Progenitor cell of endocrine pancreas (in vitro differentiated cells): ENCODE data around the gene SRGAP1. TPM values are rescaled to one million over a fixed set of nuclear protein-coding genes. Genes with fewer than 3 reads are reported as not detected.
"Not testable (repeated sequence)": the region's sequence is repeated elsewhere in the genome, so short reads cannot be mapped to it uniquely, and the experiment has no call there.

Source experiments
- DNase-seq: peaks from one replicate; pipeline ENCODE4 v3.0.0; 2021; ENCODE audit warnings: low spot score; ENCODE audit not compliant: unreplicated experiment
- H3K27ac Mint-ChIP-seq: 2 replicates; pipeline ENCODE4 v1.8.0; 2021; ENCODE audit warnings: mild to moderate bottlenecking, moderate library complexity, mixed read lengths
- H3K27me3 Mint-ChIP-seq: 2 replicates; pipeline ENCODE4 v1.8.0; 2021; ENCODE audit warnings: mixed read lengths
- H3K36me3 Mint-ChIP-seq: 2 replicates; pipeline ENCODE4 v1.8.0; 2022; ENCODE audit warnings: mixed read lengths; ENCODE audit not compliant: insufficient read depth
- H3K4me1 Mint-ChIP-seq: 2 replicates; pipeline ENCODE4 v1.8.0; 2021; ENCODE audit warnings: low read depth, mixed read lengths
- H3K4me3 Mint-ChIP-seq: 2 replicates; pipeline ENCODE4 v1.8.0; 2021; ENCODE audit warnings: low read depth, mild to moderate bottlenecking, moderate library complexity, mixed read lengths
- H3K9me3 Mint-ChIP-seq: 2 replicates; pipeline ENCODE4 v1.8.0; 2021; ENCODE audit warnings: low read depth, mixed read lengths
- total RNA-seq: library from RNA; stranded (reverse); gene quantifications from 2 replicates; pipeline ENCODE4 v1.2.1, GENCODE V29; 2021
- TF ChIP-seq, protein P1 (sequence below): fragments of 200-600 bp; sonication (generic); IDR thresholded peaks from one replicate; pipeline ENCODE4 v1.5.0; 2021; ENCODE audit warnings: antibody characterized with exemption, mild to moderate bottlenecking; ENCODE audit not compliant: unreplicated experiment

Gene SRGAP1
- total RNA-seq, 1 donor from 2014 or later, result 23.1 TPM

DNA sequence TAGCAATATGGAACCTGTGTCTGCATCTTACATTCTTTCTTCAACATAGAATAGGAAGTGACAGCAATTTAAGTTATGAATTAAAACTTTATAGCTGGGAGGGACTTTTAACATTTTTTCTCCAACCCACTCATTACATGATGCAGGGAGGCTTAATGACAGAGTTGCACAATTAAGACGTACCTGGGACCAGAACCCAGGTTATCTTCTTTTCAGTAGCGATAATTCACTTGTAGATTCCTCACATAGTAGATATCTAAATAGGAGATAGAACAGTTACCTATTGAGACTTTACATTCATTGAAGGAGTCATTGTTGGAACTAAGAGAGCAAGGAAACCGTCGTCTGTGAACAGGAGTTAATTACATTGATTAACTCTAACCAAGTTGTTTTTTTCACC is 5.1 kb downstream of the SRGAP1 start:
- H3K36me3 Mint-ChIP-seq, result no peaks in the 10 kb centered on the region
- DNase-seq, result no peak
- H3K4me1 Mint-ChIP-seq, result peaks cover 40% of the 10 kb centered on the region
- TF ChIP-seq, protein P1, sequence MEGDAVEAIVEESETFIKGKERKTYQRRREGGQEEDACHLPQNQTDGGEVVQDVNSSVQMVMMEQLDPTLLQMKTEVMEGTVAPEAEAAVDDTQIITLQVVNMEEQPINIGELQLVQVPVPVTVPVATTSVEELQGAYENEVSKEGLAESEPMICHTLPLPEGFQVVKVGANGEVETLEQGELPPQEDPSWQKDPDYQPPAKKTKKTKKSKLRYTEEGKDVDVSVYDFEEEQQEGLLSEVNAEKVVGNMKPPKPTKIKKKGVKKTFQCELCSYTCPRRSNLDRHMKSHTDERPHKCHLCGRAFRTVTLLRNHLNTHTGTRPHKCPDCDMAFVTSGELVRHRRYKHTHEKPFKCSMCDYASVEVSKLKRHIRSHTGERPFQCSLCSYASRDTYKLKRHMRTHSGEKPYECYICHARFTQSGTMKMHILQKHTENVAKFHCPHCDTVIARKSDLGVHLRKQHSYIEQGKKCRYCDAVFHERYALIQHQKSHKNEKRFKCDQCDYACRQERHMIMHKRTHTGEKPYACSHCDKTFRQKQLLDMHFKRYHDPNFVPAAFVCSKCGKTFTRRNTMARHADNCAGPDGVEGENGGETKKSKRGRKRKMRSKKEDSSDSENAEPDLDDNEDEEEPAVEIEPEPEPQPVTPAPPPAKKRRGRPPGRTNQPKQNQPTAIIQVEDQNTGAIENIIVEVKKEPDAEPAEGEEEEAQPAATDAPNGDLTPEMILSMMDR, result no peak
- H3K4me3 Mint-ChIP-seq, result no peak overlapping the region
- H3K27ac Mint-ChIP-seq, result peak overlapping the region; percentile 73
- H3K27me3 Mint-ChIP-seq, result no peaks in the 10 kb centered on the region
- H3K9me3 Mint-ChIP-seq, result no peaks in the 10 kb centered on the region

DNA sequence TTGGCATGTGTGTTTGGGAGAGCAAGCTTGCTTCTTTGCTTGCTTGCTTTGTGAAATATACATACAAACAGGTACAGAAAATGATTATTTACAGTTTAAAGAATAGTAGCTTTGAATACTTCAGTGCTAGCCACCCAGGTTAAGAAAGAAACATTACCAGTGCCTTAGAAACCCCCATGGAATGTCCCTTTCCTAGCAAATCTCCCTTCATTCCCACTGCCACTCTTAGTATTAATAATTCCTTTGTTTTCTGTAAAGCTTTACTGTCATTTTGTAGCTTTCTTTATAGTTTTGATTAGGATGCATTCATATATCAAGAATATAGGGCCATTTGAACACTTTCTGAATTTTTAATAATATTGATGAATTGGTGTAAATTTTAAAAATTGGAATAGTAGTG is 9.5 kb downstream of the SRGAP1 start:
- H3K27ac Mint-ChIP-seq, result no peak overlapping the region
- H3K36me3 Mint-ChIP-seq, result peaks cover 2% of the 10 kb centered on the region
- H3K27me3 Mint-ChIP-seq, result no peaks in the 10 kb centered on the region
- H3K4me3 Mint-ChIP-seq, result no peak overlapping the region
- DNase-seq, result no peak
- H3K9me3 Mint-ChIP-seq, result no peaks in the 10 kb centered on the region
- TF ChIP-seq, protein P1, result no peak
- H3K4me1 Mint-ChIP-seq, result peaks cover 23% of the 10 kb centered on the region

DNA sequence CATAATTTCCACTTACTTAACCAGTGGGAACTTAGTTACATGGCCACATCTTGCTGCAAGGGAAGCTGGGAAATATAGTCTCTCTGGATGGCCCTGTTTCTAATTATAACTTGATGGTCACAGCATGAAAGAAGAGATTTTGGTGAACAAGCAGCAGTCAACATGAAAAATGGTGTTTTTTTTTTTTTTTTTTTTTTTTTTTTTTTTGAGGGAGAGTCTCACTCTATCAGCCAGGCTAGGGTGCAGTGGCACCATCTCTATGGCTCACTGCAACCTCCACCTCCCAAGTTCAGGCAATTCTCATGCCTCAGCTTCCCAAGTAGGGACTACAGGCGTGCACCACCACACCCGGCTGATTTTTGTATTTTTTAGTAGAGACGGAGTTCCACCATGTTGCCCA is 10.8 kb downstream of the SRGAP1 start:
- no peak for DNase-seq
- TF ChIP-seq, protein P1, result no peak
- no peaks in the 10 kb centered on the region for H3K27me3 Mint-ChIP-seq
- H3K9me3 Mint-ChIP-seq, result no peaks in the 10 kb centered on the region
- peaks cover 2% of the 10 kb centered on the region for H3K36me3 Mint-ChIP-seq
- H3K27ac Mint-ChIP-seq, result peak overlapping the region; percentile 45
- H3K4me1 Mint-ChIP-seq, result peaks cover 10% of the 10 kb centered on the region
- H3K4me3 Mint-ChIP-seq, result no peak overlapping the region

DNA sequence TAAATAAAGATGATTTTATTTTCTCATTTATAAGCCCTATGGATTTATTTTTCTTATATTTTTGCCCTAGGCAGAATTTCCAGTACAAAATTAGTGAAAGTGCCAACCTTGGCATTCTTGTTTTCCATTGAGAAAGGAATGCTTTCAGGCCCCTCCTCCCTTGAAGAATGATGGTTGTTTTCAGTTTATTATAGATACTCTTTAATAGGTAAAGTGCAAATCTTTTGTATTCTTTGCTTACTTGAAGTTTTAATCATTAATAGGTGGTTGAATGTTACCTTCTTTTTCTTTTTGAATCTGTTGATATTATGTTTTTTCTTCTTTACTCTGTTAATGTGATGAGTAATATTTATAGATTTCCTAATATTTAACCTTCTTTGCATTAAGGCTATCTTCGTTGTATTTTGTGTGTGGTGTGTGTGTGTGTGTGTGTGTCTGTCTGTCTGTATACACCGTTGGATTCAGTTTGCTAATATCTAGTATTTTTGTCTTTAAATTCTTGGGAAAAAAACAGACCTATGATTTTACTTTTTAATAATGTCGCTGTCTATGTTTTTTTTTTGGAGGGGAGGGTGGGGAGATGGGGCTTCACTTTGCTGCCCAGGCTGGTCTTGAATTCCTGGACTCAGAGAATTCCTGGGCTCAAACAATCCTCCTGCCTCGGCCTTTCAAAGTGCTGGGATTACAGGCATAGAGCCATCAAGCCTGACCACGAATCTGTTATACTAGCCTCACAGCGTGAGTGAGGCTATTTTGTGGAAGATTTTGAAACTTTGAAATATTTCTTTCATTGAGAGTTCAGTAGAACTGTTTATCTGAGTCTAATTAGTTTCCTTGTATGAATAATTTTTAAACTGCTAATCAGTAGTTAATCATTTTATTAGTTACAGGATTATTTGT is 13.5 kb downstream of the SRGAP1 start:
- peak overlapping the region; percentile 59 for H3K27ac Mint-ChIP-seq
- H3K36me3 Mint-ChIP-seq, result peaks cover 2% of the 10 kb centered on the region
- H3K27me3 Mint-ChIP-seq, result no peaks in the 10 kb centered on the region
- DNase-seq, result no peak
- peaks cover 17% of the 10 kb centered on the region for H3K4me1 Mint-ChIP-seq
- TF ChIP-seq, protein P1, result no peak
- no peak overlapping the region for H3K4me3 Mint-ChIP-seq
- H3K9me3 Mint-ChIP-seq, result no peaks in the 10 kb centered on the region

DNA sequence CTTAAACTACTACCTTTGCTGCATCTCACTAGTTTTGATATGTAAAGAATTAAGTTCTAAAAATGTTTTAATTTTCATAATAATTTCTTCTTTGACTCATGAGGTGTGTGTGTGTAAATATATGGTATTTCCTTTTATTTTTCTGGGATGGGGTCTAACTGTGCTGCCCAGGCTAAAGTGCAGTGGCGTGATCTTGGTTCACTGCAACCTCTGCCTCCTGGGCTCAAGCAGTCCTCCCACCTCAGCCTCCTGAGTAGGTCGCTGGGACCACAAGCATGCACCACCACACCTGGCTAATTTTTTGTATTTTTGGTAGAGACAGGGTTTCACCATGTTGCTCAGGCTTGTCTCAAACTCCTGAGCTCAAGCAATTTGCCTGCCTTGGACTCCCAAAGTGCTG is 15.4 kb downstream of the SRGAP1 start:
- peaks cover 15% of the 10 kb centered on the region for H3K4me1 Mint-ChIP-seq
- H3K9me3 Mint-ChIP-seq, H3K27ac Mint-ChIP-seq, DNase-seq, H3K36me3 Mint-ChIP-seq, H3K4me3 Mint-ChIP-seq, H3K27me3 Mint-ChIP-seq: not testable (repeated sequence)
